HG03469 (cell line): Measurements from ENCODE around the gene MBNL2.
"Not testable (repeated sequence)": the region's sequence is repeated elsewhere in the genome, so short reads cannot be mapped to it uniquely, and the experiment has no call there.

Experiments used
- ATAC-seq: cut with Tn5 transposase; IDR thresholded peaks from one replicate; pipeline ENCODE4 v1.9.1; 2021; ENCODE audit warnings: mild to moderate bottlenecking, moderate library complexity, moderate number of reproducible peaks; ENCODE audit not compliant: unreplicated experiment

MBNL2 gene

DNA sequence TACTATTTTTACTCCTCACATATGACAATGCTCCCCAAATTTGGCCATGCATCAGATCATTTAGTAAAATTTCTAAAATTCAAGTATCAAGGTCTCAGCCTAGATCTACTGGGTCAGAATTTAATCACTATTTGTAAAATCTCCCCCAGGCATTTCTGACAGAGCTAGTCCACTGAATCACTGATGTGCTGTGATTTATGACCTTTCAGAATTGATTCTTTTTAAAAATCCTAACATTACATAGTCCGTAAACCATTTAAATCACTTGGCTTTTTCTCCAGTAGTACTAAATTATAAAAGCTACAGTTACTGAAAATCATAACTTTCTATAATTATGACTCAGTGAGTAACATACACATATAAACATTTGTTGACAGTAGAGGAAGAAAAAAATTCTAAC is 119.0 kb downstream of the MBNL2 start:
- ATAC-seq = no peak

DNA sequence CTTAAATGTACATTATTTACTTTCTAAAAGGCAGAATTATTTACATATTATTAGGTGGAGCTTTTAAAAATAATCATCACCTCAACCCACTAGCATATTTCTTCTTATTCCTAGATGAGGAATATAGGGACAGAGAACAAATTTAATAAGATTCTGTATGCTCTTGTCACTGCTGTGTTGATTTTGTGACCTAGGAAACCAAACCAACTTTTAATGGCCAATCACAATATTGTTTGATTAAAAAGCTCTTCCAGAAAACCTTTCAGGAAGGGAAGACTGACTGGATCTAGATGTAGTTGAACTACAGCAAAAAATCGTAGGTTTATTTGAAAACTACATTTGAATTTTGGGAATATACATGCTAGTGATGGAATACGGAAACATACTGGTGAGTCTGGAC is 120.0 kb downstream of the MBNL2 start:
- no peak for ATAC-seq

DNA sequence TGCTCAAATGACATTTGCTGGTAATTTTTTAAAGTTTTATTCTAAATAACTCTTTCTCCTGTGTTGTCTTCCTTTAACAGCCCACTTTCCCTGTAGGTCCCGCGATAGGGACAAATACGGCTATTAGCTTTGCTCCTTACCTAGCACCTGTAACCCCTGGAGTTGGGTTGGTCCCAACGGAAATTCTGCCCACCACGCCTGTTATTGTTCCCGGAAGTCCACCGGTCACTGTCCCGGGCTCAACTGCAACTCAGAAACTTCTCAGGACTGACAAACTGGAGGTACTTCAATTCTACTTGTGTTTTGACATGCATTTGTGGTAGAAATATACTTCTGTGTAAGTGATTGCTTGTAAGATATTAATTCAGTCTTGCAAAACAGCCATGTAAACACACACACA is 120.8 kb downstream of the MBNL2 start:
- ATAC-seq = no peak

DNA sequence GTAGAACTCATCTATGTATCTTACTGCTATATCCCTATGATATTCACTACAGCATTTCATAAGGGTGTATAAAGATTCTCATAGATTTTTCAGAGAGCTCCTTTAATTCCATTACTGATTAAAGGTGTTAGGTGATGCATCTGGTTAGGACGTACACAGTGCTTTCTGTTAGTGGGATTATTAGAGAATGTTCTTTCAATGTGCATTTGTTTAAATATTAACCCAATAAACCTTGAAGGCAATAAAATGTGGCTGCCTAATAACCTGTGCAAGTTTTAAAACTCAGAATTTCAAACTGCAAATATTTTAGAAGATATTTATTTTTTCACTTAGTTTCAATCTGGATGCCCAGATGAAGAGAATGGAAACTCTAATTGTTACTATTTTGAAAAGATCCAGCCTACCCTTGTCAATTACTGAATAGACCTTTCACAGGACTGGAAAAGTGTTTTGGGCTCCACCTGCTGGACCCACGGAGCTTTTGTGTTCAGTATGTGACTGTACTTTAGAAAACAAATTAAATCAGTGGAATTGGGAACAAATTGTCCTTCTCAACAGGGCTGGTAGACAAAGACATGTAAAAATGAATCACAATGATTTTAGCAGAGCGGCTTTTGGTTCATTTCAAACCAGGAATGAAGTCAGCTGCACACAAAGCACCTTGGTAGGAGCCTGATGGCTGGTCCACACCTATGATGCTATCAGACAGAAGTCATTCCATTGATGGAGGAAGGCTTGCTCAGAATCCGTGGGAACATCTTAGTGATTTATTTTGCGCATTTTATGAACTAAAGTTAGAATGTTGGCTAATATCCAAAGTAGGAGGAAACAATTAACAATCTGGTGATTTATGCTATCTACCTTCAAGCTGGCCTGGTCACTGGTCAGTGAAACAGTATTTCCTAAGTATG is 122.4 kb downstream of the MBNL2 start:
- ATAC-seq = peak; percentile 53

DNA sequence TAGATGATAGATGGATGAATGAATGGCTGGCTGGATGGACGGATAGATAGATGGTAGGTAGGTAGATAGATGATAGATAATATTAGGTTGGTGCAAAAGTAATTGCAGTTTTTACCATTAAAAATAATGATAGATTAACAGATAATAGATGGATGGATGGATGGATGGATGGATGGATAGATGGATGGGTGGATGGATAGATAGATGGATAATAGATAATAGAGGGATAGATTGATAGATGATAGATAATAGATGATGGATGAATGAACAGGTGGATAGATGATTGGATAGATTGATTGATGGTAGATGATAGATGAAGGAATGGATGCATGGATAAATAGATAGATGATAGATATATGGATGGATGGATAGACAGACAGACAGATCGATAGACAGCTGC is 124.0 kb downstream of the MBNL2 start:
- no peak for ATAC-seq

DNA sequence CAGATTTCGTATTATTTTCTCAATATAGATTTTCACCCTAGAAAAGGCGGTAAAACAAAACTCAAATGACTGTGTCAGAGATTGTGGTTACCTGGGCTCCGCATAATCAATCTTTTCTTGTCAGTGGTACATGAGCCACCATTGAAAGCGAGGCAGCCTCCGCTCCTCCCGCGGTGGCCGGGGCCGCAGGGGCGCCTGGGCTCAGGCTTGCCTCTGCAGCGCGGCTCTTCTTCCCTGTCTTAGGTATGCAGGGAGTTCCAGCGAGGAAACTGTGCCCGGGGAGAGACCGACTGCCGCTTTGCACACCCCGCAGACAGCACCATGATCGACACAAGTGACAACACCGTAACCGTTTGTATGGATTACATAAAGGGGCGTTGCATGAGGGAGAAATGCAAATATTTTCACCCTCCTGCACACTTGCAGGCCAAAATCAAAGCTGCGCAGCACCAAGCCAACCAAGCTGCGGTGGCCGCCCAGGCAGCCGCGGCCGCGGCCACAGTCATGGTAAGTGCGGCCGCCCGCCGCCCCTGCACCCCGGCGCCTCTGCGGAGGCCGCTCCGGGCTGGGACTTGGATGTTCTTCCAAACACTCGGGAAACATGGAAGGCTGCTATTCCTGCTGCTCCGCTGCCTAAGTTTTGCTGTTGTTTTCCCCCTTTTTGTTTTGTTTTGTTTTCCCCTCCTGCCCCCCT is 124.6 kb downstream of the MBNL2 start:
- ATAC-seq = no peak

DNA sequence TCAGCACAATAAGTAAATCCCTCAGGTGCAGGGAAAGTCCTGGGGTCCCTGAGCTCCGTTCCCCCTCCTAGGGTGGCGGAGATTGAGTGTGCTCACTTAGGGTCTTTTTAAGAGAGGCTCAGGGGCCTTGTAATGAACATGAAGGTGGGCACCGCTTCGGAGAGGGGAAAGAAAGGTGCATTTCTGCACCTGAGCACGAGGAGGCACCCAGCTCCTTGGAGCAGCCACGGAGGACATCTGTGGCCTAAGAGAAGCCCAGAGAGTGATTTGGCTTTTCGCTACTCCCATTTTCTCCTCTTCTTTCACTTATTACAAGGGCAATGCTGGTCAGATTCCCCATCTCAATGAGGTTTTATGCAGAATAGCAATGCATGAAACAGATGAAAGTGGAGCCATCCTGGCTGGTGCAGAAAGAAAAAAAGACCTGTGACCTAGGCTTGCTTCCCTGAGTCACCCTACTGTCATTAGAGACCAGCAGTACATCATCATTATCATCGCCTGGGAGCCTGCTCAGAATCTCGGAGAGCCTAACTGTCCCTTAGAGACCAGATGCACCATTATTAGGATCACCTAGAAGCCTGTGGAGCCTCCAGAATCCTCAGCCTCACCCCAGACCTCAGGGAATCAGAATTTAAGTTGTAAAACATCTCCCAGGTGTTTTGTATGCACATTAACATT is 125.3 kb downstream of the MBNL2 start:
- ATAC-seq = no peak

DNA sequence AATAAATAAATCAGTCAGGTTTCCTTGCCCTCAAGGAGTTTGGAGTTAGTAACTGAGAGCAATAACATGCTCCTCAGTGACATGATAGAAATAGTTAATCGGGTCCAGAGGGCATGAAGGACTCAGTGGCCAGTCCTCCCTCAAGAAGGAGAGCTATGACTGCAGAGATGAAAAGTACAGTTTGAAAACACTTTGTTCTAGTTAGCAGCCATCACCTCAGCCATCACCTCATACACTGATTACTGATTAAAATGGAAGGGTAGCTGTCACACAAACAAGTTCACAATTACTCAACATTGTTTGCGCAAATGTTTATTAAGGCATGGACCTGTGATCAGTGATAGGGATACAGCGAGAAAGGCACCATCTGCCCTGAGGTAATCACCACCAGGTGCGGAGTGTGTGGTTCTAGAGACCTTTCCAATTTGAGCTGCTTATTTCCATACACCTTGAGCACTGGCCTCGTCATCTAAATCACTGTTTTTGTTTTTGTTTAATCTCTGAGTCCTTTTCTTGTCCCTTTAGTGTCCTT is 126.5 kb downstream of the MBNL2 start:
- ATAC-seq = no peak

DNA sequence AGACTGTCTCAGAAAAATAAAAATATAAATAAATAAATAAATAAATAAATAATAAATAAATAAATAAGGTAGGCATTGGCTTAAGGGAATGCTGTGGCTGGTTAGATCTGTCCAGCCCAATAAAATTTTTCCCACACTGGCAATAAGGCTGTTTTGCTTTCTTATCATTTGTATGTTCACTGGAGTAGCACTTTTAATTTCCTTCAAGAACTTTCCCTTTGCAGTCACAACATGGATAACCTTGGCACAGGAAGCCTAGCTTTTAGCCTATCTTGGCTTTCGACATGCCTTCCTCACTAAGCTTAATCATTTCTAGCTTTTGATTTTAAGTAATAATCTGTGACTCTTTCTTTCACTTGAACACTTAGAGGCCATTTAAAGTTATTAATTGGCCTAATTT is 129.9 kb downstream of the MBNL2 start:
- not testable (repeated sequence) for ATAC-seq

DNA sequence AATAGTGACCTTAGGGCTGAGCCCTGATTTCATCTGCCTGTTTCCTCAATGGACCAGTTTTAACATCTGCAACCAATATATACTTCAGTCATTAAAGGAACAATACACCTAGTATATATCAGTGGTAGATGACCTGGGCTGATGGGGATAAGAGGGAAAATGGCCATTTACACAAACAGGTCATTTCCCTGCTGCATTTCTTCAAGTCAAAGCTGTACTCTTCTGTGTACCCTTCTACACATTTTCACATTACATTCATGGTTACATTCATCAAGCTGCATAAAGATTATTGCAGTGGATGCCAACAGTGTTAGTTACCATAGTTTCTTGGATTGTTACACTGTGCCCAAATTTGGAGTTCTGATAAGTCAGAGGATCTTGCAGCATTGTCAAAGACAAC is 130.7 kb downstream of the MBNL2 start:
- ATAC-seq = no peak

DNA sequence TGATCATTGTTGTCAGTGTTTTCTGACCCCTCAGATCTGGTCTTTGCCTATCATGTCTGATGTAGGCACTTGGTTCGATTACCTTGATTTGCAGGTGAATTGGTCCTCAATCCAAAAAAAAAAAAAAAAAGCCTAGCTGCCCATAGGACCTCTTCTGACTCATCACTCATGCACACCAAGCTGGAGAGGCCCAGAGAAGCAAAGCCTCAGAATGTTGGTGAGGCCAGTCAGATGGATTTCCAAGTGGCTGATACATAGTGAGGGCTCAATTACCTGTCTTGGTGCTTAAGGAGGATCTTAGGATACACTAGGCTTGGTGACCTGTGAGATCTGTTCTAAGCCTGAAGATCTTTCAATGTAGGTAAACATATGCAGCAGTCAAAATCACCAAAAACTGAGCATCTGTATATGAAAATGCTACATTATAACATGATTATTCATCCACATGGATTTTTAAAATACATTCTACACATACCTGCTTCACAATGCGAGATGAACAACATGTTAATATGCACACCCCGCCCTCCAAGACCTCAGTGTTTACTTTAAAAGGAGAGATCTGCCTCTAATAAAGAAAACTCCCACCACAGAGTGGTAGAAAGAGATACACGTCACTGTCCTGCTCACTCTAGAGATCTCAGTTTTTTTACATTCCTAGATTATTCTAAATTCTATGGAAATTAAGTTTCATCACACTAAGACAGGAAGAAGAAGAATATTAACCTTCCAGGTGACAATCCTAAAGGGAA is 132.0 kb downstream of the MBNL2 start:
- ATAC-seq = no peak

DNA sequence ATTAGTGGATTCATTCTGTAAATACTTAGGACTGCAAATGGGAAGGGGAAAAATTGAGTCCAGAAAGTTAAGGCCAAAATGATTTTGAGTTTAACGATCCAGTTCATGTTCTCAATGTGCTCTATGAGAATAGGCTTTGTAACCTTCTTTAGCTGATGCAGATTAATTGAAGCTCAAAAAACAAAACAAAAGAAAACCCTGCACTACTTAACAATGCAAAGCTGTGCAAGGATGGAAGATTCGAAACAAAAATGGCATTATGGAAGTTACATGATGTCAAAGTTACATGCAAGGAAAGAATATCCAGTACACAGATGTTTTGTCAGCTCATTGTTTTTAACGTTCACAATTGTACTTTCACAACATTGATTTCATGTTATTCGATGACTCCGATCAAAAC is 132.7 kb downstream of the MBNL2 start:
- no peak for ATAC-seq

DNA sequence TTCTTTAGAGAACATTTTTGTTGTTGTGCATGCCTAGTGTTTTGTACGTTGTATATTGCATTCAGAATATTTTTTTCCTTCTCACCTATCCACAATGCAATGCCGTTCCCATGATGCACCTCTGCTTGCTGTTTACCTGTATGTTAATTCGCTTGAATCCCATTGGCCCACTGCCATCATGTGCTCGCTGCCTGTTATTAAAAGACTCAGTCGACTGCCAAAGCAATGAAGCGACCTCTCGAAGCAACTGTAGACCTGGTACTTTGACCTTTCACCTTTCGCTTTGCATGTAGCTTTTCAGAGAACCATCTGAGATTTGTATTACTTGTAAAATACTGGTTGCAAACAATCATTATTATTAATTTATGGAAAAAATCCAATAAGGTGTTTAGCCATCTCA is 134.5 kb downstream of the MBNL2 start:
- no peak for ATAC-seq

DNA sequence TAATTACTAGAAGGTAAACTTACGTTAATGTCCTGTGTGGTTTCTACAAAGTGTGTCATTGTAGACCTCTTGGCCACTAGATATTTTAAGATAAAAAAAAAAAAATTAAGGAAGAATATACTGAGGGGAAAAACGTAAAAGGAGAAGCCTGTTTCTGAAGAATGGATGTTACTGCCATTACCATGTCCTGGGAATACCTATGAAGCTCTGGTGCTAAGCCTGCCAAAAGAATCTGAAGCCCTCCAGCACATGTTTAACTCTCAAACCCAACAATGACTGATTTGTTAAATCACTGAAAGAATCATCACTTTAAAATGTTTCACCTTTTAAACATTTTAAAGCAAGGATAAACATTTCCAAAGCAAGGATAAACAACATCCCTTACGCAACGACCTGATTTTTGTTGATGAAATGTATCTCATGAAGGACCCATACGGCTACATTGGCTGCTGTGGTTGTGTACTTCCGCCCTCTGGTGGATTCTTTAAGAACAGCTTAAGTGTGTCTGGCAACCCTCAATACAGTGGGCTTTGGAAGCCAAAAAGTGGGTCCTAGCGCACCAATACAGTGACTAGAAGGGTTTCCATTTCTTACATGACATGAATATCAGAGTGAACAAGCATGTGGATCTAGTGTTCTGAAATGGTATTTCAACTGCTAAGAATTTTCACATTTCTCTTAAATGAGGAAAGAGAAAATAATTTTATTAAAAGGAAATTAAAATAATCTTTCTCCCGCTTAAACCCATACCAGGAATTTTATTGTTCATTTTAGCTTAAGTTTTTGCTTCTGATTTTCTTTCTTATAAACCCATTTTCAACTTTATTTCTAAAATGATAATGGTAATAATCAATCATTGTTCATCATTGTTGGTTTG is 137.3 kb downstream of the MBNL2 start:
- ATAC-seq = peak; percentile 82

DNA sequence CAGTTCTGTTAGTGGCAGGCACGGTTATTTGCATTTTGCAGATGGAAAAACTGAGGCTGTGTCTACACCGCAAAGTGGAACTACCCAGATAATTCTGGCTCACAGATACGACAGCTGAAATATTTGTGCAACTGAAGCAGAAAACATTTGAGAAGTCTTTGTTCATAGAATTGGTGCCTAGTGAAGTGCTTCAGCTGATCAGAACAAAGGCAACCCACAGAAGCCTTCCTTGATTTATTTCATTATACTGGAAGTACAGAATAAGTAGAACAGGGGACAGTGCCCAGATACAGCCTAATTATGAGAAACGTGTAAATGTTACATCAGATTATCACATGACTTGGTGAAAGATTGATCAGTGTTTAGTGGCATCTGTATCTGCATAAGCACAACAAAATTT is 138.5 kb downstream of the MBNL2 start:
- no peak for ATAC-seq

DNA sequence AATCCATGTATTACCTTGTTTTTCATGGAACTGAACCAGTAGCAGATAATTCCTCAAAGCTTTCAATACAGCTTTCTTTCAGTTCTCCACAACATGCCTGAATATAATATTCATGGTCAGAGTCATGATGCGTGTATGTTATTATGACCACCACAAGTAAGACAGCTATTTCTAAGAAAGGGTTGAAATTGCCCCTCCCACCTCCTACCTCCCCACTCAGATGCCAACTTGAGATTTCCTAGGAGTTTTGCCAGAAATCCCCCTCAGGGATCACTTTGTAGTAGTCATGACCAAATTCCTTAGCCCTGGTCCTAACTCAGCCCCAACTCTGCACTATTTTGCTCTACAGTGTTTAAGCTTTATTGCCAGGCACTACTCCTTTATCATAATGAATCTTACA is 141.9 kb downstream of the MBNL2 start:
- ATAC-seq = no peak

DNA sequence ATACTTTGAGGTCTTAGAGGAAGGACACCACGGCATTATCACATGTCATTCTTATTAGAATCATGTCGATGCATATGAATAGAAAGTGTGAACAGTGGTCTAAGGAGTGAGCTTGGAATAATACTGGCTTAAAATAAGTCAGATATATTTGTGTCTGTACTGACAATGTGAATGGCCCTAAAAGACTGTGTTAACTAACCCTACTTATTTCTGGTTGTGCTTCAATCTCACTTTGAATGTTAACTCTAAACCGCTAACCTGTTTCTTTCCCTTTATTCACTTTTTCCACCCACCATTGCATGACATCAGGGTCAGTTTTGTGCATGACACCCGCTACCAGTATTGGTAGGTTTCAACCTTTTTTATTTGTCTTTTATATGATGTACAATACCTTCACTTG is 142.7 kb downstream of the MBNL2 start:
- ATAC-seq = no peak

DNA sequence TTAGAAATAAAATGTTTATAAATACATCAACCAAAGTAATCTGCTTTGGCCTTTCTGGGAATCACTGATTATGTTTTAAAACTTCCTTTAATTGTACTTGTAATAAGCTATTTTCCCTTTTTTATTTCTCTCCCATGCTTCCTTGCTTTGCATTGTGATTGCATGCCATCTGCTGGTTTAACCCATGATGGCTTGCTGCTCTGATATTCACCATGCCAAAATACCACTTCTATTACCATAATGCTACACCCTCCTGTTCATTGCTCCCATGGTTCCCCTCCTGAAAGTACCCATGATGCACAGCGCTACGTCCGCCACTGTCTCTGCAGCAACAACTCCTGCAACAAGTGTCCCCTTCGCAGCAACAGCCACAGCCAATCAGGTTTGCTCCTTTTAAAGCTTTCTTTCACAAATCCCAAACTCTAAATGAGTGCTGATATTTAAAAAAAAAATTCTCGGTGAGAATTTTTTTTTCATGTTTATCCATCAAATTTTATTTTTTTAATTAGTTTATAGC is 144.1 kb downstream of the MBNL2 start:
- no peak for ATAC-seq

DNA sequence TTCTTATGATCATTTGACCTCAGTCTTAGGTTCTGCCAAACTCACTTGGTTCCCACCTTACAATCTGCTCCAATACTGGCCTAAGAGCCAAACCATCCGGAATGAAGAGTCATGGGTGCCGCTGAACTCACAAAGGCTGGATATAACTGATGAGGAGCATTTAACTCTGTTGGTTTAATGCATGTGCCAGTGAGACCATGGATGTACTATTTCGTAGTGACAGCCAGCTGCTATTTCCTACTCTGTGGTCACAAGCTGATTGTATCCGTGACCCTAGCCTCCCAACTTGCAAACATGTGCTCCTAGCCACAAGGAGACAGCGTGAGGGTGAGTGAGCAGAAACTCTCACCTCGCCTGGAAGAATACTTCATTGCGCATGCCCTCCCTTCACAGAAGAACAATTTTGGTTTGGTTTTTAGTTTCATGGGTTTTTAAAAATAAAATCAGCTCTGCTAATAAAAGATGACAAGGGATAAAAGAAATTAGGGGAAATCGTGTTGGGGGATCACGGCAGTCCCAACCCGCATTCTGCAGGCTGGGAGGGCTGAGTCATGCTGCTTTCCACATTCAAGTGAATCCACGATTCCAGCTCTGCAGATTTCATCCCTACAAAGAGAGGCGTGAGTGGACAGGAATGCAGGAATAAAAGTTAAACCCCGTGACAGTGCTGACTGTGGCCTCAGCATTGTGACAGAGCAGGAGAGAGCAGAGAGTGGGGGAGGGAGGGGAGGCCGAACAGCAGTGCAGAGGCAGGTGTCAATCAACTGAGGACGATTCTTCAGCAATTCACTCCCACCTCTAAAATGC is 145.1 kb downstream of the MBNL2 start:
- peak; percentile 55 for ATAC-seq
